DOHH2 (cell line): ENCODE data around the gene SYNGR4.
"Not testable (repeated sequence)": the region's sequence is repeated elsewhere in the genome, so short reads cannot be mapped to it uniquely, and the experiment has no call there.

Experiments used
- CTCF ChIP-seq: fragments of 200-600 bp; sonication (generic); IDR thresholded peaks from one replicate; pipeline ENCODE4 v1.5.1; 2014; ENCODE audit warnings: antibody characterized with exemption, mild to moderate bottlenecking, low read depth, low read length; ENCODE audit not compliant: poor library complexity, severe bottlenecking
- EZH2phosphoT487 ChIP-seq: fragments of 200-600 bp; sonication (generic); IDR thresholded peaks from 2 replicates; pipeline ENCODE4 v1.6.1; 2017; ENCODE audit warnings: borderline replicate concordance, mild to moderate bottlenecking, antibody characterized with exemption, low read length, moderate library complexity, mixed read lengths

GRCh38 chr19:48317708-48317960, 46.5 kb upstream of the SYNGR4 start:
- TF ChIP-seq CTCF, EZH2phosphoT487: not testable (repeated sequence)
